Frontal cortex (tissue), 4 donors: ENCODE measurements around the gene ATP7B. TPM values are rescaled to one million over a fixed set of nuclear protein-coding genes. Genes with fewer than 3 reads are reported as not detected.
"Not testable (repeated sequence)": the region's sequence is repeated elsewhere in the genome, so short reads cannot be mapped to it uniquely, and the experiment has no call there.

Experiments used
- DNase-seq, 2 donors: peaks; one replicate each; pipeline ENCODE4 v3.0.0; 2012; ENCODE audit warnings: low spot score in 2 of 2
- FAIRE-seq: peaks from 2 replicates; lab custom pipeline; 2012; peaks lifted over from hg19 to GRCh38; lab: Jason Lieb, UNC
- total RNA-seq: library from RNA; depleted of rRNA; stranded (reverse); fragments of >200 nt; gene quantifications from one replicate; pipeline ENCODE4 v1.2.3, GENCODE V29; 2014
- donor health status: control.
- donor health status: control.
- donor health status: control.

ATP7B gene
- total RNA-seq: 7.3 TPM

- DNase-seq (peak; percentile 12 to 28), FAIRE-seq (no peak)
Observed at GRCh38 chr13:52010890-52011631, at the start of gene ATP7B. ATP7B (minus strand) TSS chr13:52011450; CDS start chr13:52011337, 113 bp downstream.

- no peak for DNase-seq
- no peak for FAIRE-seq
Observed at GRCh38 chr13:52053460-52053859, 42.2 kb upstream of the ATP7B start.

GRCh38 chr13:52051400-52051799 is 40.1 kb upstream of the ATP7B start:
- DNase-seq: no peak
- no peak for FAIRE-seq

- DNase-seq (no peak), FAIRE-seq (no peak)
Observed at GRCh38 chr13:52048516-52048915, 37.3 kb upstream of the ATP7B start.

- no peak for DNase-seq
- FAIRE-seq: no peak
Observed at GRCh38 chr13:52047463-52047862, 36.2 kb upstream of the ATP7B start.

GRCh38 chr13:52043675-52044074 is 32.4 kb upstream of the ATP7B start:
- DNase-seq (no peak), FAIRE-seq (no peak)

- FAIRE-seq (no peak), DNase-seq (no peak)
Observed at GRCh38 chr13:52036037-52036436, 24.8 kb upstream of the ATP7B start.

- no peak for FAIRE-seq
- no peak for DNase-seq
Observed at GRCh38 chr13:52034616-52035226, 23.5 kb upstream of the ATP7B start.

GRCh38 chr13:52033039-52033438 is 21.8 kb upstream of the ATP7B start:
- no peak for DNase-seq
- no peak for FAIRE-seq

- not testable (repeated sequence) for DNase-seq, FAIRE-seq
Observed at GRCh38 chr13:52030401-52030800, 19.2 kb upstream of the ATP7B start.

- no peak for DNase-seq
- FAIRE-seq: no peak
Observed at GRCh38 chr13:52029569-52029968, 18.3 kb upstream of the ATP7B start.

- no peak for FAIRE-seq
- no peak for DNase-seq
Observed at GRCh38 chr13:52027832-52028231, 16.6 kb upstream of the ATP7B start.

GRCh38 chr13:52026246-52026626 is 15.0 kb upstream of the ATP7B start:
- no peak for DNase-seq

GRCh38 chr13:52025475-52026245 is 14.4 kb upstream of the ATP7B start:
- no peak for DNase-seq

More at GRCh38 chr13:52026246-52026626, 15.0 kb upstream of the ATP7B start:
- FAIRE-seq: no peak

GRCh38 chr13:52024481-52024880 is 13.2 kb upstream of the ATP7B start, which contains the start of gene UTP14C:
UTP14C (plus strand) TSS chr13:52024691; CDS start chr13:52028805, 4,114 bp downstream.
- FAIRE-seq (no peak), DNase-seq (no peak)

More at GRCh38 chr13:52025475-52026245, 14.4 kb upstream of the ATP7B start:
- no peak for FAIRE-seq

- DNase-seq: no peak
- no peak for FAIRE-seq
Observed at GRCh38 chr13:52022356-52022755, 11.1 kb upstream of the ATP7B start.

GRCh38 chr13:52020191-52020590 is 8.9 kb upstream of the ATP7B start:
- FAIRE-seq (no peak), DNase-seq (no peak)

GRCh38 chr13:52016296-52016695 is 5.0 kb upstream of the ATP7B start:
- no peak for FAIRE-seq
- DNase-seq: no peak

GRCh38 chr13:52012512-52012836 is 1.2 kb upstream of the ATP7B start:
- DNase-seq (no peak), FAIRE-seq (no peak)

- FAIRE-seq: peak; percentile 78
- DNase-seq: peak; percentile 97
Observed at GRCh38 chr13:52011632-52012511, 622 bp upstream of the ATP7B start, which contains the start of gene ALG11. ALG11 (plus strand) TSS chr13:52012398; CDS start chr13:52012419, 21 bp downstream.
